GM10266 (cell line): Measurements from ENCODE around the gene PIP5K1B.

Experiments
- DNase-seq: peaks from one replicate; pipeline ENCODE4 v3.0.0; 2012; ENCODE audit errors: extremely low spot score
- CTCF ChIP-seq: IDR thresholded peaks from 2 replicates; pipeline ENCODE4 v1.5.1; 2012; ENCODE audit warnings: mild to moderate bottlenecking, low read depth; ENCODE audit not compliant: control insufficient read depth, insufficient read depth; ENCODE audit errors: missing control alignments

The PIP5K1B gene

GRCh38 chr9:68827837-68828744 is 123.1 kb downstream of the PIP5K1B start:
- TF ChIP-seq CTCF: no peak
- no peak for DNase-seq

GRCh38 chr9:68832101-68832500 is 127.1 kb downstream of the PIP5K1B start:
- no peak for TF ChIP-seq CTCF
- no peak for DNase-seq

DNA sequence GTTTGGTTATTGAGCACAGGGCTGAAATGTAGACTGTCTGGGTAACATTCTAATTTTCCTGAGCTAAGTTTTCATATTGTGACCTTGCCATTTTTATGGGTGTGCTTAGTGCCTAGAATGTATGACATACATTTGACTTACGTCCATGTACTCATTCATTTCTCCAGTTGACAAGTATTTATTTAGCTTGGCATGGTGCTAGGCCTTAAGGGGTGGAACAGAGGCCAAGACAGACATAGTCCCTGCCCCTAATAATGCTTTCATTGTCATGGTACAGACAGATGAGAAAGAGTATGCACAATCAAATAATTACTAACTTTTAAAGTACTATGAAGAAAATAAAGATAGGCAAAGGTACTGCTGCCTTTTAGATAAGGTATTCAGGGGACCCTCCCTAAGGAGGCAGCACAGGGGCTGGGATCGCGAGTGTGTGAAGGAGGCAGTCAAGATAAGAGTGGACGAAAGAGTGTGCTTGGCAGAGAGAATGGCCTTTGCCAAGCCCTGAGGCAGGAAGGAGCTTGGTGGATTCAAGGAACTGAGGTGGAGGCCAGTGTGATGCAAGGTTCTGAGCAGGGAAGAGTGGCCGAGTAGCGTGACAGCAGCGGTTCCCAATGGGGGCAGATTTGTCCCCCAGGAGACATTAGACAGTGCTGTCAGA is 128.0 kb downstream of the PIP5K1B start:
- no peak for TF ChIP-seq CTCF
- DNase-seq: no peak

GRCh38 chr9:68834931-68835520 is 130.0 kb downstream of the PIP5K1B start:
- TF ChIP-seq CTCF: no peak

GRCh38 chr9:68836788-68837187 is 131.7 kb downstream of the PIP5K1B start:
- TF ChIP-seq CTCF: no peak
- DNase-seq: no peak

More at GRCh38 chr9:68834931-68835520, 130.0 kb downstream of the PIP5K1B start:
- no peak for DNase-seq

DNA sequence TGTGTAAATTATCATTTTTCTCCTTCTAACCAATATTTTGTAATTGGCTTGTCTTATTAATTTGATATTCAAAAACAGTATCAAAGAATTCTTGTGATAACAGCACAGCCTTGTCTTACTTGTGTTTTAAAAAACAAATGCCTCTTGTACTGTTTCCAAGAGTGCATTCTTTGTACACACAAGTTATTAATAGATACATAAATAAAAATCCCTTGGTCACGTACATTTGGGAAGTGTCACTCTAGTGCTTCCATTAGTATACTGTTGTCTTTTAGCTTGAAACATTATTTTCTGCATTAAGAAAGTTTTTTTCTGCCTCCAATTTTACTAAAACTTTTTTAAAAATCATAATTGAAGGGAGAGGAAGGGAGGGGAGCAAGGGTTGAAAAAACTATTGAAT is 133.2 kb downstream of the PIP5K1B start:
- no peak for TF ChIP-seq CTCF
- no peak for DNase-seq
